Measurements from ENCODE around the gene TMEM144. TPM values are rescaled to one million over a fixed set of nuclear protein-coding genes. Genes with fewer than 3 reads are reported as not detected.

TMEM144 gene
- total RNA-seq, 1 experiment from 2014 or later = 5.4 TPM

DNA sequence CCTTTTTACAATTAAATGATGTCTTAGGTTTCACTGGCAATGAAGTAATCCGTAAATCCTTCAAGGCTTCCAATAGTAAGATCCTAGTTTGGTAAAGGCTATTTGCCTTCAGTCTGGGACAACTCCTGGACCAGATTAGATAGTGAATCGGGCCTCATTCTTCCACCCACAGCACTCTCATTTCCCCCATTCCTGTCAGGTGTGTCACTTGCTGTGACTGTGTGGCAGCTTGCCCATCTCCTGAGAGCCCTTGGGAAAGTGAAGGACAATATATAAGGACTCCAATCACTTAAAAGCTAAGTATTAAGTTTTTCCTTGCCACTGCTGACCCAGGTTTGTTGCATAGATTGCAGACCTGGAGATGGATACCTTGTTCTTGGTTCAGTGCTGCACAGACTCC is 34.2 kb upstream of the TMEM144 start:
- TF ChIP-seq EZH2phosphoT487 (IDR thresholded peaks at IDR 0.05; ENCODE audit: borderline replicate concordance, low read length) = no peak
- TF ChIP-seq, protein P1, sequence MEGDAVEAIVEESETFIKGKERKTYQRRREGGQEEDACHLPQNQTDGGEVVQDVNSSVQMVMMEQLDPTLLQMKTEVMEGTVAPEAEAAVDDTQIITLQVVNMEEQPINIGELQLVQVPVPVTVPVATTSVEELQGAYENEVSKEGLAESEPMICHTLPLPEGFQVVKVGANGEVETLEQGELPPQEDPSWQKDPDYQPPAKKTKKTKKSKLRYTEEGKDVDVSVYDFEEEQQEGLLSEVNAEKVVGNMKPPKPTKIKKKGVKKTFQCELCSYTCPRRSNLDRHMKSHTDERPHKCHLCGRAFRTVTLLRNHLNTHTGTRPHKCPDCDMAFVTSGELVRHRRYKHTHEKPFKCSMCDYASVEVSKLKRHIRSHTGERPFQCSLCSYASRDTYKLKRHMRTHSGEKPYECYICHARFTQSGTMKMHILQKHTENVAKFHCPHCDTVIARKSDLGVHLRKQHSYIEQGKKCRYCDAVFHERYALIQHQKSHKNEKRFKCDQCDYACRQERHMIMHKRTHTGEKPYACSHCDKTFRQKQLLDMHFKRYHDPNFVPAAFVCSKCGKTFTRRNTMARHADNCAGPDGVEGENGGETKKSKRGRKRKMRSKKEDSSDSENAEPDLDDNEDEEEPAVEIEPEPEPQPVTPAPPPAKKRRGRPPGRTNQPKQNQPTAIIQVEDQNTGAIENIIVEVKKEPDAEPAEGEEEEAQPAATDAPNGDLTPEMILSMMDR (conservative IDR thresholded peaks at IDR 0.05; ENCODE audit: low read depth, low read length) = no peak
- no peak for TF ChIP-seq EZH2 (IDR thresholded peaks at IDR 0.05; ENCODE audit: low read length, unreplicated experiment)
- H3K79me2 ChIP-seq (ENCODE audit: low read length) = no peaks in the 10 kb centered on the region
- H3K27ac ChIP-seq (ENCODE audit: low read length) = no peak overlapping the region
- H3F3A ChIP-seq (ENCODE audit: low read length, unreplicated experiment) = no peaks in the 10 kb centered on the region
- H3K4me1 ChIP-seq (ENCODE audit: insufficient read depth, low read length) = peaks cover 25% of the 10 kb centered on the region
- H3K9me3 ChIP-seq (ENCODE audit: low read length) = no peaks in the 10 kb centered on the region
- no peak overlapping the region for H3K9ac ChIP-seq (ENCODE audit: low read length)
- no peaks in the 10 kb centered on the region for H3K9me2 ChIP-seq (replicated peaks; ENCODE audit: low read length)
- CTCF ChIA-PET = no interaction called here
- no peak overlapping the region for H2AFZ ChIP-seq (ENCODE audit: low read length)
- no peaks in the 10 kb centered on the region for H3K36me3 ChIP-seq (ENCODE audit: low read depth, low read length)
- no TSS peak for BruUV-seq (replicated peaks)
- POLR2A ChIA-PET (ENCODE audit: unreplicated experiment) = interaction anchor here (0.5 kb wide), 1 partner anchor 86 kb away, joined by 3 read pairs; no protein-coding TSS in a partner anchor
- no peaks in the 10 kb centered on the region for H3K27me3 ChIP-seq (ENCODE audit: low read length)
- no peaks in the 10 kb centered on the region for H4K20me1 ChIP-seq (ENCODE audit: low read length)
- ATAC-seq = peak; percentile 66
- H3K4me3 ChIP-seq (ENCODE audit: low read length) = no peak overlapping the region
- intact Hi-C loops (cut with micrococcal nuclease) = loop anchor here (10.0 kb wide), 1 partner anchor 961 kb away; no protein-coding TSS in a partner anchor
- peak; percentile 78 for DNase-seq
- H3K4me2 ChIP-seq (ENCODE audit: low read length) = peak overlapping the region; percentile 54

DNA sequence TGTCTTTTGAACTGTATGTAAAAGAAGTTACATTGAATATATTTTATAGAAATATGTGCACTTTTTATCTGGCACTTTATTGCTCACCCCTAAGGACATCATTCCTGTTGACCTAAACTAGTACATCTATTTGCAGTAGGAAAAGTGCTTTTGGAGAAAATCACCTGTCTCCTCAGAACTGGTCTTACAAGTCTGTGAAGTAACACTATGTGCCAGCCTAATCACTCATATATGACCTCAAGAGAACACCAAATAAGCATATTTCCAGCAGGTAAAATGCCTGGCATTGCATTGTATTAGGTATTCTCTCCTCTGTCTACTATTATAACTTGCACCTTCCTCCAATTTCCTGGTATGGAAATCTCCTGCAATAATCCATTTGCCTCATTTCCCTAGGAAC is 33.5 kb upstream of the TMEM144 start:
- H3K27ac ChIP-seq (ENCODE audit: low read length) = no peak overlapping the region
- H4K20me1 ChIP-seq (ENCODE audit: low read length) = no peaks in the 10 kb centered on the region
- intact Hi-C loops (cut with micrococcal nuclease) = loop anchor here (10.0 kb wide), 1 partner anchor 962 kb away; no protein-coding TSS in a partner anchor
- peaks cover 22% of the 10 kb centered on the region for H3K4me1 ChIP-seq (ENCODE audit: insufficient read depth, low read length)
- no peaks in the 10 kb centered on the region for H3K36me3 ChIP-seq (ENCODE audit: low read depth, low read length)
- H3K79me2 ChIP-seq (ENCODE audit: low read length) = no peaks in the 10 kb centered on the region
- no peak overlapping the region for H3K9ac ChIP-seq (ENCODE audit: low read length)
- peak; percentile 48 for ATAC-seq
- no peaks in the 10 kb centered on the region for H3K27me3 ChIP-seq (ENCODE audit: low read length)
- DNase-seq = peak; percentile 54
- BruUV-seq (replicated peaks) = no TSS peak
- CTCF ChIA-PET = no interaction called here
- no peaks in the 10 kb centered on the region for H3K9me3 ChIP-seq (ENCODE audit: low read length)
- no peak overlapping the region for H3K4me3 ChIP-seq (ENCODE audit: low read length)
- no peak overlapping the region for H2AFZ ChIP-seq (ENCODE audit: low read length)
- H3F3A ChIP-seq (ENCODE audit: low read length, unreplicated experiment) = no peaks in the 10 kb centered on the region
- no peaks in the 10 kb centered on the region for H3K9me2 ChIP-seq (replicated peaks; ENCODE audit: low read length)
- H3K4me2 ChIP-seq (ENCODE audit: low read length) = peak overlapping the region; percentile 54
- POLR2A ChIA-PET (ENCODE audit: unreplicated experiment) = interaction anchor here (0.5 kb wide), 1 partner anchor 86 kb away, joined by 3 read pairs; no protein-coding TSS in a partner anchor
- TF ChIP-seq EZH2 (IDR thresholded peaks at IDR 0.05; ENCODE audit: low read length, unreplicated experiment) (no peak), EZH2phosphoT487 (IDR thresholded peaks at IDR 0.05; ENCODE audit: borderline replicate concordance, low read length) (no peak)

DNA sequence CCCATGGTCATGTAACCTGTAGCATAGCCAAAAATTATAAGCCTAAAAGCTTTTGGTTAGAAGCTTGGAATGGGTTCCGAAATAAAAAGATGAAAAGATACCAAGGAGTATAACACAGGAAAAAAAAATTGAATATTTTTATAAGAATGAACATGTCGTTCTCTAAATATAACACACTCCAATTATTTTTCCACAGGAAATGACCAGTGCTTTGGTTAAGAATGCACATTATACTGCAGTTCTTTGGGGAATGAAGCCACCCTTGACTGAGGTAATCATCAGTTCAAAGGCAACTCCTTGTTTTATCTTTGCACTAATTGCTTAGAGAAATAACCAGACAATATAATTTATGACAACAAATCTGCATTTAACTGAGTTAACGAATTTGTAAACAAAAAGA is 30.8 kb upstream of the TMEM144 start:
- ATAC-seq (no peak), DNase-seq (no peak)
- intact Hi-C loops (cut with micrococcal nuclease) = loop anchor here (10.0 kb wide), 1 partner anchor 965 kb away; no protein-coding TSS in a partner anchor
- Histone ChIP-seq H3K36me3 (ENCODE audit: low read depth, low read length) (no peaks in the 10 kb centered on the region), H3K9me3 (ENCODE audit: low read length) (no peaks in the 10 kb centered on the region), H2AFZ (ENCODE audit: low read length) (no peak overlapping the region), H3K9ac (ENCODE audit: low read length) (no peak overlapping the region), H3K79me2 (ENCODE audit: low read length) (no peaks in the 10 kb centered on the region), H3K9me2 (replicated peaks; ENCODE audit: low read length) (no peaks in the 10 kb centered on the region), H4K20me1 (ENCODE audit: low read length) (no peaks in the 10 kb centered on the region), H3F3A (ENCODE audit: low read length, unreplicated experiment) (no peaks in the 10 kb centered on the region), H3K4me1 (ENCODE audit: insufficient read depth, low read length) (peaks cover 13% of the 10 kb centered on the region), H3K27me3 (ENCODE audit: low read length) (no peaks in the 10 kb centered on the region), H3K27ac (ENCODE audit: low read length) (no peak overlapping the region), H3K4me3 (ENCODE audit: low read length) (no peak overlapping the region), H3K4me2 (ENCODE audit: low read length) (no peak overlapping the region)
- ChIA-PET POLR2A (ENCODE audit: unreplicated experiment) (no interaction called here), CTCF (no interaction called here)
- no TSS peak for BruUV-seq (replicated peaks)
- TF ChIP-seq EZH2 (IDR thresholded peaks at IDR 0.05; ENCODE audit: low read length, unreplicated experiment) (no peak), EZH2phosphoT487 (IDR thresholded peaks at IDR 0.05; ENCODE audit: borderline replicate concordance, low read length) (no peak)
- TF ChIP-seq, protein P1 (conservative IDR thresholded peaks at IDR 0.05; ENCODE audit: low read depth, low read length) = no peak

Data from PC-3 (cell line).